GM18870 (cell line): Measurements from ENCODE around the gene SAMD11.

ENCODE experiments used
- ATAC-seq: cut with Tn5 transposase; IDR thresholded peaks from one replicate; pipeline ENCODE4 v1.9.1; 2021; ENCODE audit warnings: moderate library complexity; ENCODE audit not compliant: unreplicated experiment

SAMD11 gene

DNA sequence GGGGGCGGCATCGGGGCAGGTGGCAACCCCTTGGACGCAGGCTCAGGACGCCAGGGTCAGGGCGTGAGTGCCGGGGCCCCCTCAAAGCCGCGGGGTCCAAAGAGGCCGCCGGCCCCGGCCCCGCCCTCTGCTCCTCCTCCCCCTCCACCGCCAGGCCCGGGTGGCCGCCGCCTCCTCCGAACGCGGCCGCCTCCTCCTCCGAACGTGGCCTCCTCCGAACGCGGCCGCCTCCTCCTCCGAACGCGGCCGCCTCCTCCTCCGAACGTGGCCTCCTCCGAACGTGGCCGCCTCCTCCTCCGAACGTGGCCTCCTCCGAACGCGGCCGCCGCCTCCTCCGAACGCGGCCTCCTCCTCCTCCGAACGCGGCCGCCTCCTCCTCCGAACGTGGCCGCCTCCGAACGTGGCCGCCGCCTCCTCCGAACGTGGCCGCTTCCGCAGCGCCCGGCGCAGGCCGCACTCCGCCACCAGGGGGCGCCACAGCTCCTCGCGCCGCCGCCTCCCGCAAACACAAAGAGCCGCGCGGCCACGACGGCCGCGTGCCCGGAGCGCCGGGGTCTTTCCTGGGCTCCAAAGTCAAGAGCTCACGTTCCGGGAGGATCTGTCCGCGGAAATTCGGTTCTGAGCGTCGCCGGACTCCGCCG, 19.3 kb upstream of the SAMD11 start:
- no peak for ATAC-seq

DNA sequence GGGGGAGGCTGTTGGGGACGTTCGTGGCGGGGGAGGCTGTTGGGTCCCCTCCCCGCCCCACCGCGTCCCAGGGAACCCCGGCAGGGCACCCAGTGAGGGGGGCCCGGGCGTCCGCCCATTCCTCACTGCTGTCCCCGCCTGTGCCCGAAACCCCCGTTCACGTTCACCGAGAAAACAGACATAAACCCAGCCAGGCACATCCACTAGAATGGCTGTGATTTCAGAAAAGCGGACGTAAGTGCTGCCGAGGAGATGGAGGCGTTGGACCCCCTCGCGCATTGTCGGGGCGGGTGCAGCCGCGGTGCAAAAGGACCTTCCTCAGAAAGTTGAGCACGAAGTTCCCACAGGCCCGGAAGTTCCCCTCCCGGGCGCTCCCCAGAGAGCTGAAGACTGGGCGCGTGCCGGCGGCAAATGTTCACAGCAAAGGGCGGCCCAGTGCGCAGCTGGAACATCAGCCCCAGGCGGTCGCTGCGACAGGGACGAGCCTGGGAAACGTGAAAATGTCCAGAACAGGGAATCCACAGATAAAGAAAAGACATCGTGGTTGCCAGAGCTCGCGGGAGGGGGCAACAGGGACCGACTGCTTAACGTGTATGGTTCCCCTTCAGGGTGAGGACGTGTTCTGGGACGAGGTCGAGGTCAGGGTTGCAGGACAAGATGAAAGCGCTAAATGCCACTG, 18.5 kb upstream of the SAMD11 start:
- no peak for ATAC-seq

- ATAC-seq = no peak
Measured at GRCh38 chr1:905811-906599, 17.7 kb upstream of the SAMD11 start.

GRCh38 chr1:906600-907420, 16.9 kb upstream of the SAMD11 start:
- no peak for ATAC-seq

DNA sequence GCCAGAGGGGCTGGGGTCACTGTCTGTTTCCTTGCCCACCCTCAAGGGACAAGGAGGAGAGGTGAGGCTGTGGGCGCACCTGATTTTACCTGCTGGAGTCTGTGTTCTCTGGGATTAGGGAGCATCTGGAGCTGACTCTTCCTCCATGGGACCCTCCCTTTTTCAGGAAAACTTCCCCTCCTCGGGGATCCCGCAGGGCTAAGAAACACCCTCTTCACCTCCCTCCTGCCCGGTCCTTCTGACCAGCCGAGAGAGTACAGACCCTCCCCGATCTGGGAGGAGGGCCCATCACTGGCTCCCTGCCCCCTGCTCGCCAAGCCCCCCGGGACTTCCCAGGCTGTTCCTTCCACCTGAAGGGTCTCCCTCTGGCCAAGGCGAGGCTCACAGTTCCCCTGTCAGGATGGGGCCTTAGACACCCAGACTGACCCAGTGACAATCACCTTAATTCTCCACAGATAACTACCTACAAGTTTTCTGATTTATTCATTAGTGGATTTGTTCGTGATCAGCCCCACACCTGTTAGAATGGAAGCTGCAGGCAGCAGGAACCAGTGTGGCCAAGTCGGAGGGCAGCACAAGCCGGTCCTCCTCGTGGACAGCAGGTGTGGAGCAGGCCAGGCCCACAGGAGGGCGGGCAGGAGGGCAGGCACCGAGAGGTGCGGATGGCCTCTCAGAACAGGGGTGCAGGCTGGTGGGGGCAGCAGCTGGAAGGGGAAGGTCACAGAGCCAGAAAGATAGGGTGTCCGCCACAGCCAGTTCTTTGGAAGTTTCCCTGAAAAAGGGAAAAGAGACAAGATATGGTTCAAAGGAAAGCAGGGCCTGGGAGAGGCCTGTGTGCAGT, 15.9 kb upstream of the SAMD11 start:
- ATAC-seq = no peak

DNA sequence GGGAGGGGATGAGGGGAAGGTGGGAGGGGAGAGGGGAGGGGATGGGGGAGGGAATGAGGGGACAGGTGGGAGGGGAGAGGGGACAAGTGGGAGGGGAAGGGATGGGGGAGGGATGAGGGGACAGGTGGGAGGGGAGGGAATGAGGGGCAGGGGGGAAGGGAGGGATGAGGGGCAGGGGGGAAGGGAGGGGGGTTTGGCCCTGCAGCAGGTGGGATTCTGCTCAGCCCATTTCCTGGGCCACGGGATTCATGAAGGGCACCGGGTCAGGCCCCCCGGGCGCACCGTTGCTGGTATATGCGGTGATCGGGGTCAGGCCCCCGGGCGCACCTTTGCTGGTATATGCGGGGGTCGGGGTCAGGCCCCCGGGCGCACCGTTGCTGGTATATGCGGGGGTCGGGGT, 15.1 kb upstream of the SAMD11 start:
- no peak for ATAC-seq

DNA sequence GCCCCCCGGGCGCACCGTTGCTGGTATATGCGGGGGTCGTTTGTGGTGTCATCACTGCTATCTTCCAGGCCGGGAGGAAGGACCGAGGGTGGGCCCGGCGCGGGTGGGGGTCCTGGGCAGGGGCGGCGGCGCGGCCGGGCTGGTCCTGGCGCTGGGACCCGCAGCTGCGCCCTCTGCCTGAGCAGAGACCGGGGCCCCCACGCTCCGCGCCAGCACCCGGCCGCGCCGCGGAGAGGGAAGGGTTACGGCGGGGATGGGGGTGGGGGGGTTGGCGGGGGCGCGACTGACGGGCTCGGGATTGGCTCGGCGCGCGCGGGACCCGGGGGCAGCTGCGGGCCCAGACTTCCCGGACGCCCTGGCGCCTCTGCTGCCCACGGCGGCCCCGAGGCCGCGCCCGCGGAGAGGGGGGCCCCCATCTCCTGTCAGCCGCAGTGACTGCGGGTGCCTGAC, 13.8 kb upstream of the SAMD11 start:
- no peak for ATAC-seq

DNA sequence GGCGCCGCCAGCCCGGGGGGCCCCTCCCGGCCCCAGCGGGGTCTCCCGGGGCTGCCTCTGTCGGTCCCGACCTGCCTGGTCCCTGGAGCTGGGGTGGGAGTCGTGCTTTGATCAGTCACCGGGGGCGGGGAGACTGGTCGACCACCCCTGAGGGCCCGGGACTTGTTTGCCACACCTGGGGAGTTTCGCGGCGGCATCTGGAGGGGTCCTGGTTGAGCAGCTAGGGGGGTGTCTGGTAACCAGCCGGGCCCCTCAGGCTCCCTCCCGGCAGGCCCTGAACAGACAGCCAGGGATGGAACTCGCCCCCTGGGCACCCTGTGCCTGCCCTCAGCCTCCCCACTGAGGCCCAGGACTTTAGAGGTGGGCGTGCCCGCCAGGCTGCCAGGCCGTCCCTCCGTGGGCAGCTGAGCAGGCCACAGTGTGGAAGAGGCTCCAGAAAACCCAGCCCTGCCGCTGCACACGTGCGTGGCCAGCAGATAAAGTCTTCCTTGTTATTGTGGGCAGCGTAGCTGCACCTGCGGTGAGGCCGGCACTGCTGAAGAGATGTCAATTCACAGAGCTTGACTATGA, 13.3 kb upstream of the SAMD11 start:
- ATAC-seq = no peak

DNA sequence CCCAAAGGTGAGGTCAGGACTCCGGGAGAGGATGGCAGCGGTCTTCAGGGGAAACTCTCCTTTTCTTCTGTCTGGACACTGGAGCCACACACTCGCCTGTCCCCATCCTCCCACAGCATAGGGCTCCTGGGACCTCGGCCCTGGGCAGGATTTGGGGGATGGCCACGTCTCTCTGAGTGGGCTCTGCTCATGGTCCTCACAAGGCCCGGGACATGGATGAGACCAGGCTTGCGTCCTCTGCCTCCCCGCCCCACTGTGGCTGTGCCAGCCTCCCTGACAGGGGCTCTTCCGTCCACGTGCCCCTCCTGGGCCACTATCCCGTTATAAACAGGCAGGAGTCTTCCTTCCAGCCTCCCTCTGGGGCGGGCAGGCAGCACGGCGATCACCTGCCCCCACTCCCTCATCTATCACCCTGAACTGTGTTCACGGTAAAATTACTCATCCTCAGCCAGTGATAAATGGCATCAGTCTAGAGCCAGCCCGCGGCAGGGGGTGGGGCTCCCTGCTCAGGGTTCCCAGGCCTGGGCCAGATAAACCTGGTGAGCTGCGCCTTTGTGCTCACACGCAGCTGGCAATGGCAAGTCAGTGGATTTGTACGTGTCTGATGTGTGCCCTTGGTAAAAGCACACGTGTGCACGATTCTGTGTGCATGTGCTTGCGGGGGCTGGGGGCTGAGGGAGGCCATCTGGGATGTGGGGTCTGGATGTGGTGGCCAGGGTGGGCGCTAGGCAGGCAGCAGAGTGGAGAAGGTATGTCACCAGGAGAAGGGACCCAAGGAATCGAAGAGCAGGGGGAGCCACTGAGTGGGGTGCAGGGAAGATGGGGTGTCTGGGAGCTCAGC, 12.6 kb upstream of the SAMD11 start:
- no peak for ATAC-seq

GRCh38 chr1:911875-912739, 11.6 kb upstream of the SAMD11 start:
- no peak for ATAC-seq

DNA sequence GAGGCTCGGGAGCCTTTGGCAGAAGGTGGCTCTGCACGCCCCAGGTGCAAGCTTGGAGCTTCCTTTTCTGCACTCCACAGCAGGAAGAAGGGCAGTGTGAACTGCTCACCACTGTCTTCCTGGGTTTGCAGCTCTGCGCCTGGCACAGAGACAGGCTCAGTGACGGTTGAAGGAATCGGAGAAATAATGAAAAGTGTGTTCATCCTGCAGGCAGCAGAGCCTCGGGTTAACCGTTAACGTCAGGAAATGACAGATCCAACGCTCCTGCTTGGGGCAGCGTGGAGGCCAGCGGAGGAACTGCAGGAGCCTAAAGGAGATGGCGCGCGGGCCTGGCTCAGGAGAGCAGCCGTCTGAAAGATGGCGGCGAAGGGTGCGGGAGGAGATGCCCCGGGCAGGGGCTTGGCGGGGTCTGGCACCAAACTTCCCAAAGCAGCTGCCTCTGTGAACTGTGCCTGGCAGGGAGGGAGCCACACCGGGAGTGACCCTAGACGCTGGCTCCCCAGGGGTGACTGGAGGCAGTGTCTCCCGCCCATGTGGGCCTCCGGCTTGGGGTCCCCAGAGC, 10.9 kb upstream of the SAMD11 start:
- ATAC-seq = no peak

GRCh38 chr1:913491-914130, 10.1 kb upstream of the SAMD11 start:
- ATAC-seq = no peak

GRCh38 chr1:914131-914890, 9.4 kb upstream of the SAMD11 start:
- no peak for ATAC-seq

- ATAC-seq = no peak
Measured at GRCh38 chr1:914891-915280, 8.8 kb upstream of the SAMD11 start.

DNA sequence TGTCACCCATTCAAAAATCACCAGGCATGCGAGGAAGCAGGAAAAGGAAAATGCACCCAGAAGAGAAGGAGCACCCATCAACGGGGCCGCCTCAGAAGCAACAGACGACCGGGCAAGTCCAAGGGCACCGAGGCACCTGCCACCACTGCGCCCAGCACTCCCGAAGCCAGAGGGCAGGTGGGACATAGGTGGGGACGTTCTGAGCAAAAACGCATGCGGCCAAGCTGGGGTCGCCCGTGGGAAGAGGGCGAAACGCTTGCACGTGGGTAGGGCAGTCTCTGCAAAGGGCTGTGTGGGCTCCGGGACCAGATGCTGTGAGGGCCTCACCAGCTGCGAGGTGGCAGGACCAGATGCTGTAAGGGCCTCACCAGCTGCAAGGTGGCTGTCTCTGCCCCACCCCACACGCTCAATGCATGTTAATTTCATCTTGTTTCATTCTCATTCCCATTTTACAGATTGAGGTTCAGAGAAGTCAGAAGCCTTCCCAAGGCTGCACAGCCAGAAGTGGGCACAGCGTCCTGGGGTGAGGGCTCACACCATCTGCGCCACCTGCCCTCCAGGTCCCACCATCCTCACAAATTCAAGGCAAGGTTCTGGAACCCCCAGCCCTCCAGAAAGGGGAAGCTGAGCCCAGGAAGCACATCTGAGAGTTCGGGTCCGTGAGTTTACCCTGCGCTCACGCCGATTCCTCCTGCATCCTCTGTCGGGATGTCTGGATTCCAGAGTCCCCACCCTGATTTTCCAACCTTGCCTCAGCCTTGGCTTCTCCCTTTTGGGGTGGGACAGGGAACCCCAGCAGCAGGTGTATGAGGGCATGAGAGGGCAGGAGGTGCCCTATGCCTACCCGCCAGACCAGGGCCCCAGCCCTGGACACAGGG, 8.2 kb upstream of the SAMD11 start:
- ATAC-seq = no peak
